NCI-H2107 (cell line): ENCODE data around the gene NAT8.
"Not testable (repeated sequence)": the region's sequence is repeated elsewhere in the genome, so short reads cannot be mapped to it uniquely, and the experiment has no call there.

Experiments
- DNase-seq: peaks from one replicate; lab custom pipeline; 2025; lab: John Stamatoyannopoulos, UW

Gene NAT8

GRCh38 chr2:73636977-73637376 lies 5.2 kb downstream of the NAT8 start:
- DNase-seq: not testable (repeated sequence)

GRCh38 chr2:73630662-73631266 lies 11.5 kb downstream of the NAT8 start:
- not testable (repeated sequence) for DNase-seq

GRCh38 chr2:73628493-73628892 lies 13.7 kb downstream of the NAT8 start:
- DNase-seq: not testable (repeated sequence)

GRCh38 chr2:73626237-73626636 lies 16.0 kb downstream of the NAT8 start:
- not testable (repeated sequence) for DNase-seq

- DNase-seq: not testable (repeated sequence)
Observed at GRCh38 chr2:73624625-73625024, 17.6 kb downstream of the NAT8 start.

- not testable (repeated sequence) for DNase-seq
Observed at GRCh38 chr2:73624036-73624435, 18.2 kb downstream of the NAT8 start.

GRCh38 chr2:73619925-73620324 lies 22.3 kb downstream of the NAT8 start:
- DNase-seq: not testable (repeated sequence)

GRCh38 chr2:73614997-73615396 lies 27.2 kb downstream of the NAT8 start:
- no peak for DNase-seq

GRCh38 chr2:73614105-73614504 lies 28.1 kb downstream of the NAT8 start:
- DNase-seq: no peak

GRCh38 chr2:73611867-73612266 lies 30.4 kb downstream of the NAT8 start:
- no peak for DNase-seq

GRCh38 chr2:73611193-73611592 lies 31.0 kb downstream of the NAT8 start:
- no peak for DNase-seq

- DNase-seq: no peak
Observed at GRCh38 chr2:73610111-73610510, 32.1 kb downstream of the NAT8 start.

GRCh38 chr2:73604589-73604988 lies 37.6 kb downstream of the NAT8 start:
- DNase-seq: not testable (repeated sequence)

GRCh38 chr2:73603099-73603588 lies 39.1 kb downstream of the NAT8 start:
- not testable (repeated sequence) for DNase-seq

GRCh38 chr2:73601780-73602179 lies 40.4 kb downstream of the NAT8 start:
- DNase-seq: no peak

- no peak for DNase-seq
Observed at GRCh38 chr2:73594251-73594650, 48.0 kb downstream of the NAT8 start.

GRCh38 chr2:73593680-73594079 lies 48.5 kb downstream of the NAT8 start:
- no peak for DNase-seq
